Caki2 (cell line): Measurements from ENCODE around the gene LZTR1. TPM values are rescaled to one million over a fixed set of nuclear protein-coding genes. Genes with fewer than 3 reads are reported as not detected.
A peak's percentile ranks its signal among the peaks of the same experiment; 100 is the strongest.
"Not testable (repeated sequence)": the region's sequence is repeated elsewhere in the genome, so short reads cannot be mapped to it uniquely, and the experiment has no call there.

Source experiments
- DNase-seq: peaks from one replicate; pipeline ENCODE4 v3.0.0-alpha.2; 2015; ENCODE audit warnings: low read depth
- in situ Hi-C: cut with HindIII; loops from 2 replicates; pipeline ENCODE4 v1.10.0; 2016; ENCODE audit warnings: low sequenced_read_pairs, low pct_unique_long_range_greater_than_20kb, mixed read lengths
- total RNA-seq: library from RNA; depleted of rRNA; stranded (reverse); fragments of >200 nt; shearing (Covaris generic); gene quantifications from 2 replicates; pipeline ENCODE4 v1.2.3, GENCODE V29; 2014; ENCODE audit warnings: low replicate concordance; rRNA removed

The LZTR1 gene
- total RNA-seq, result 27.5 and 50.7 TPM in 2 replicates

DNA sequence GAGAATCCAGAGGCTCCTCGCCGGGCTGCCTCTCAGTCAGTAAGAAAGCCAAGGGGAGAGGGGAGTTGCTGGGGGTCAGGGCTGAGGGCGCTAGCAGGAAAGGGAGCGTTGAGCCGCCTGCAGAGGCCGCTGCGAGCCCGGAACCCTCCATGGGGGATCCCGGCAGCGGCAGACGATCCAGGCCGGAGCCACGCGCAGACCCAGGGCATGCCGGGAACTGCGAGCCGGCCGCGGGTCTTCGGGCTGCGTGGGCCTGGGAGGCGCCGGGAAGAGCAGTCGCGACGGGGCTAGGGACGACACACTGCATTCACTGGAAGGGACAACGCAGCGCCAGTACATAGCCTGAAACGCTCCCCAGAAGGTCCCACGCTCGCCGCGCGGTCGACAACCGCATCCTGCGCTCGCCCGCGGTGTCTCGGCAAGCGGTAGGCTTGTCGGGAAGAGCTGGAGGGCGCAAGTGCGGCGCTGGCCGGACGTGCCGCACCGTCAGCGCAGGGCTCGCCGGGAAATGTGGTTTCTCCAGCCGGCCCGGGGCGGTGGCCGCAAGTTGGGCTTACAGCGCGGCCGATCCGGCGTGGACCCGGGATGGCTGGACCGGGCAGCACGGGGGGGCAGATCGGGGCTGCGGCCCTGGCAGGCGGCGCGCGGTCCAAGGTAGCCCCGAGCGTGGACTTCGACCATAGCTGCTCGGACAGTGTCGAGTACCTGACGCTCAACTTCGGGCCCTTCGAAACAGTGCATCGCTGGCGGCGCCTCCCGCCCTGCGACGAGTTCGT, at the start of gene LZTR1:
Gene LZTR1 (plus strand): TSS at position 511 of the 776 bp plus-strand sequence. CDS start 75 bp downstream, at position 586.
- in situ Hi-C loops, result no loop called here
- DNase-seq, result peak; percentile 87

DNA sequence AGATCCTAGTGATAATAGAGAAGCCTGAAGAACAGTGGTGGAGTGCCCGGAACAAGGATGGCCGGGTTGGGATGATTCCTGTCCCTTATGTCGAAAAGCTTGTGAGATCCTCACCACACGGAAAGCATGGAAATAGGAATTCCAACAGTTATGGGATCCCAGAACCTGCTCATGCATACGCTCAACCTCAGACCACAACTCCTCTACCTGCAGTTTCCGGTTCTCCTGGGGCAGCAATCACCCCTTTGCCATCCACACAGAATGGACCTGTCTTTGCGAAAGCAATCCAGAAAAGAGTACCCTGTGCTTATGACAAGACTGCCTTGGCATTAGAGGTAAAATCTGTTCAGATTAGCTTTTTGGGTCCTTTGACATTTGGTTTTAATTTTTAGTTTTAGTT, 48.2 kb upstream of the LZTR1 start:
- DNase-seq, result no peak
- in situ Hi-C loops, result no loop called here

GRCh38 chr22:20935049-20935448, 47.0 kb upstream of the LZTR1 start:
- DNase-seq, in situ Hi-C loops: not testable (repeated sequence)

DNA sequence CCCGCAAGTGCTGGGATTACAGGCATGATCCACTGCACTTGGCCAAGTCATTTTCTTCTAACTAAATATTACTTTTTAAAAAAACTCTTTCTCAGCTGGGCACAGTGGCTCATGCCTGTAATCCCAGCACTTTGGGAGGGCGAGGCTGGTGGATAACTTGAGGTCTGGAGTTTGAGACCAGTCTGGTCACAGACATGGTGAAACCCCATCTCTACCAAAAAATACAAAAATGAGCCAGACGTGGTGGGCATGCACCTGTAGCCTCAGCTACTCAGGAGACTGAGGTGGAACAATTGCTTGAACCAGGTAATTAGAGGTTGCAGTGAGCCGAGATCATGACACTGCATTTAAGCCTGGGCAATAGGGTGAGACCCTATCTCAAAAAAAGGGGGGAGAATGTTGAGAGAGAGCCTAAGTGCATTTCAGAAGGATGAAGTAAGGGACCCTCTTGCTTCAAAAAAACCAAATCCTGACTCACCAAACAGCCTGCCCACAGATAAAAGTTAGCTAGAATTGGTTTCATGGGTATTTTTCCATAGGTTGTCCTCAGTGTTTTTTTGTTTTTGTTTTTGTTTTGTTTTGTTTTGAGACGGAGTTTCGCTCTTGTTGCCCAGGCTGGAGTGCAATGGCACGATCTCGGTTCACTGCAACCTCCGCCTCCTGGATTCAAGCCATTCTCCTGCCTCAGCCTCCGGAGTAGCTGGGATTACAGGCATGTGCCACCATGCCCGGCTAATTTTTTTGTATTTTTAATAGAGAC, 46.1 kb upstream of the LZTR1 start:
- in situ Hi-C loops, result not testable (repeated sequence)

DNA sequence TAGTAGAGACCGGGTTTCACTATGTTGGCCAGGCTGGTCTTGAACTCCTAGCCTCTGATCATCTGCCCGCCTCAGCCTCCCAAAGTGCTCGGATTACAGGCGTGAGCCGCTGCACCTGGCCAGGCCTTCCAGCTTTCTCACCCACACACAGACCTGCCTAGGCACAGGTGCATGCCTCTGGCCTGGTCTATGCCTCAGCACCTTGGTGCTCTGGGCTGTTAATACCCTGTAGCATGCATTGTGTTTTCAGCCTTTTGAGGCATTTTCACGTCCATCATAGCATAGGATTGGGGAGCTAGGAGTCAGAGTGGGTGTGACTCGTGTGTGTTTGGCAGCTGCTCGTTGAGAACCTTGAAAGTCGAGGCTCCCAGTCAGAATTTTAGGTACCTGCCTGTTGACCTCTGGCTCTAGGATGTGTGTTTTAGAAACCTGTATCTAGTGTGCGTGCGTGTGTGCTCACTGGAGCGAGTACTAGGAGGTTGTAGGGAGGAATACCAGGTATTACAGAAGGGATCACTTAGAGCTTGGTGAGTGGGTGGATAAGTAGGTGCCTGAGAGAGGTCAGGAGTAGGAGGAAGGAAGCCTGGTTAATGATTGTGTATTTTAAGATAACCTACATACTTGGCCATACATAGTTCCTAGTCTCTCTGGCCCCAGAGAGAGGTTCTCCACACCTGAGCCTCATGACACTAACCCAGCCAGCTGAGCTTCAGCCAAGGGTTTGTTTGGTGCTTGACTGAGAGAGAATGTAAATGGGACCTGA, 44.9 kb upstream of the LZTR1 start:
- in situ Hi-C loops, result no loop called here
- DNase-seq, result no peak

More for the DNA sequence above, 46.1 kb upstream of the LZTR1 start:
- not testable (repeated sequence) for DNase-seq

GRCh38 chr22:20937794-20938671, 44.1 kb upstream of the LZTR1 start:
- in situ Hi-C loops, result no loop called here
- no peak for DNase-seq

DNA sequence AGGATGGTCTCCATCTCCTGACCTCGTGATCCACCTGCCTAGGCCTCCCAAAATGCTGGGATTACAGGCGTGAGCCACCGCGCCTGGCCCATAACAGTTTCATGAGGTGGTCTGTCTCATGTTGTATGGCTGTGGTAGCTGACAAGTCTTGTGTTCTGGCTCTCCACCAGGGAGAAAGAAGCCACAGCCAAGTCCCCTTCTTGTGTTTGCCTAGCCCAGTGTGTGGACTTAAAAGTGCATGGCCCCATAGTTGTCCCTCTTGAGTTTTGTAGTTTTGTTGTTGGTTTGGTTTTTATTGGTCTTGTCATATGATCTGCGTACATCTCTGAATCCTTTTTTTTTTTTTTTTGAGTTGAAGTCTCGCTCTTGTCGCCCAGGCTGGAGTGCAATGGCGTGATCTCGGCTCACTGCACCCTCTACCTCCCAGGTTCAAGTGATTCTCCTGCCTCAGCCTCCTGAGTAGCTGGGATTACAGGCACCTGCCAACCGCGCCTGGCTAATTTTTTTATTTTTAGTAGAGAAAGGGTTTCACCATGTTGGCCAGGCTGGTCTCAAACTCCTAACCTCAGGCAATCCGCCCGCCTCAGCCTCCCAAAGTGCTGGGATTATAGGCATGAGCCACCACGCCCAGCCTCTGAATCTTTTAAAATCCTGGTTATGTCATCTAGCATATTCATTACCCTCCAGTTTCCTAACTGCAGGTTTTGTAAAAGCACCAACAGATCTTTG, 42.5 kb upstream of the LZTR1 start:
- in situ Hi-C loops, DNase-seq: not testable (repeated sequence)

- DNase-seq, result no peak
- in situ Hi-C loops, result no loop called here
Measured at GRCh38 chr22:20940186-20940651, 41.9 kb upstream of the LZTR1 start.

DNA sequence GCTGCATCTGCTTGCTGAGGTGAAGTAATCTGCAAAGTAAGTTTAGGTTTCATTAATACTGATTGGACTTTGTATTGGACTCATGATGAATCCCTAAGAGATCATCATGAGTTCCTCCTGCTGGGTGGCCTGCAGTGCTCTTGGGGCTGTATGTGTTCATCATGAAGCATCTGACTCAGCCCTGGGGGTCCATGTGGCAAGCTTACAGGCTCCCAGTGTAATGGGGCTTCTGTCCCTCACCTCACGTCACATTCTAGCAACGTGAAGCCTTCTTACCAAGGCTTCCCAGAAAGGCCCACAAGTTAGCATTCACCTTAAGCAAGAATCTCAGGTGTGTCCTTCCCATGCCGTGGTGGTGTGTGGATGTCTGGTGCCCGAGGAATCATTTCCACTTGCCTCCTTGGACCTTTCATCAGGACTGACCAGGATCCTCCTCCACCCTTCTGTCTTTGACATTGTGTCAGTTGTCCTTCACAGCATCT, 41.2 kb upstream of the LZTR1 start:
- DNase-seq, result no peak
- in situ Hi-C loops, result no loop called here

GRCh38 chr22:20942203-20942902, 39.7 kb upstream of the LZTR1 start:
- in situ Hi-C loops, result not testable (repeated sequence)

DNA sequence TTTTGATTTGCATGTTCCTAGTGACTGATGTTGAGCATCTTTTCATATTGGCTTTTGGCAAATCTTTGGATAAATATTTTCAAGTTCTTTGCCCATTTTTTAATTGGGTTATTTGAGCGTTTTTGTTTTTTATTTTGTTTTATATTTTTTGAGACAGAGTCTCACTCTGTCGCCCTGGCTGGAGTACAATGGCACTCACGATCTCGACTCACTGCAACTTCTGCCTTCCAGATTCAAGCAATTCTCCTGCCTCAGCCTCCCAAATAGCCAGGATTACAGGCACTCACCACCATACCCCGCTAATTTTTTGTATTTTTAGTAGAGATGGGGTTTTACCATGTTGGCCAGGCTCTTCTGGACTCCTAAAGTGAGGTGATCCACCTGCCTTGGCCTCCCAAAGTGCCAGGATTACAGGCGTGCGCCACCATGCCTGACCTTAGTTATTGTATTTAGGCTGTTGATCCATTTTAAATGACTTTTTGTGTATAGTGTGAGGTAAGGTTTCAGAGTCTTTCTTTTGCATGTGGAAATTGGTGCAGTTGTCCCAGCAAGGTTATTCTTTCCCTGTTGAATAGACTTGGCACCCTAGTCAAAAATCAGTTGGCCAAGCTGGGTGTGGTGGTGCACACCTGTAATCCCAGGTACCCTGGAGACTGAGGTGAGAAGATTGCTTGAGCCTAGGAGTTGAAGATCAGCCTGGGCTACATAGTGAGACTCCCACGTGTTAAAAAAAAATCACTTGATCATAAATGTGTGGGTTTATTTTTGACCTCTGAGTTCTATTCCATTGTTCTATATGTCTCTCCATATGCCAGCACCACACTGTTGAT, 38.8 kb upstream of the LZTR1 start:
- DNase-seq, result no peak
- in situ Hi-C loops, result no loop called here

More at GRCh38 chr22:20942203-20942902, 39.7 kb upstream of the LZTR1 start:
- not testable (repeated sequence) for DNase-seq

- in situ Hi-C loops, result no loop called here
- DNase-seq, result no peak
Measured at GRCh38 chr22:20944042-20944441, 38.1 kb upstream of the LZTR1 start.

- DNase-seq, result no peak
- in situ Hi-C loops, result no loop called here
Measured at GRCh38 chr22:20945578-20945934, 36.5 kb upstream of the LZTR1 start.

- in situ Hi-C loops, result no loop called here
- no peak for DNase-seq
Measured at GRCh38 chr22:20946080-20946986, 35.8 kb upstream of the LZTR1 start.

GRCh38 chr22:20946991-20947390, 35.1 kb upstream of the LZTR1 start:
- in situ Hi-C loops, result no loop called here
- no peak for DNase-seq
